HCT116 (cell line): ENCODE data around the gene CD247. TPM values are rescaled to one million over a fixed set of nuclear protein-coding genes. Genes with fewer than 3 reads are reported as not detected.

ENCODE experiments used
- ATAC-seq: fragments of 200-7000 bp; cut with Tn5 transposase; 2 replicates; pipeline ENCODE4 v1.9.1; 2020; ENCODE audit warnings: mild to moderate bottlenecking, moderate library complexity
- BruUV-seq: library from RNA; stranded (reverse); fragments of 400-500 nt; replicated peaks from 2 replicates; lab custom pipeline; 2021; lab: Mats Ljungman, UMichigan
- CTCF ChIA-PET: fragments of 300-600 bp; sonication (Branson Sonifier 250); formaldehyde crosslinking; loops from one replicate; lab custom pipeline; 2021; ENCODE audit warnings: antibody characterized with exemption; lab: Charles Lee
- POLR2A ChIA-PET: fragments of 300-600, 350-600 bp; sonication (Branson Sonifier 250); formaldehyde crosslinking; loops from one replicate; lab custom pipeline; 2021; ENCODE audit warnings: antibody characterized with exemption; lab: Charles Lee
- RAD21 ChIA-PET, 2 experiments: fragments of 300-600 bp; sonication (Branson Sonifier 250); formaldehyde crosslinking; loops; one replicate each; lab custom pipeline; 2023; ENCODE audit warnings: low total read pairs in 2 of 2; ENCODE audit not compliant: uncharacterized antibody in 2 of 2, unreplicated experiment in 2 of 2, low non-redundant PET in 1 of 2; lab: Charles Lee
- DNase-seq: peaks from one replicate; pipeline ENCODE4 v3.0.0-alpha.2; 2010; ENCODE audit warnings: low read depth, low spot score
- H2AFZ ChIP-seq: fragments of 200-600 bp; shearing (Covaris generic), sonication (generic); 2 replicates; pipeline ENCODE4 v1.6.1; 2017; ENCODE audit warnings: low read depth, mixed run types, mixed read lengths, antibody characterized with exemption, low read length; ENCODE audit not compliant: poor library complexity, severe bottlenecking
- H3K27ac ChIP-seq: 2 replicates; pipeline ENCODE4 v1.5.1; 2012; ENCODE audit warnings: low read depth, low read length
- H3K27me3 ChIP-seq: fragments of 200-600 bp; sonication (generic); 2 replicates; pipeline ENCODE4 v1.6.1; 2016; ENCODE audit warnings: mixed run types, low read length, mixed read lengths; ENCODE audit not compliant: insufficient read depth
- H3K36me3 ChIP-seq, 2 experiments: fragments of 200-500 bp in 1 of 2; fragments of 200-600 bp in 1 of 2; sonication (Bioruptor generic) in 1 of 2; sonication (generic) in 1 of 2; 2 replicates each; pipeline versions ENCODE4 v1.5.1 to v1.6.1; 2014 to 2016; ENCODE audit warnings: low read length in 2 of 2, inconsistent platforms in 1 of 2, mixed read lengths in 1 of 2, mixed run types in 1 of 2; ENCODE audit not compliant: insufficient read depth in 2 of 2, control insufficient read depth in 1 of 2
- H3K4me1 ChIP-seq, 2 experiments: fragments of 200-600 bp in 1 of 2; sonication (generic) in 1 of 2; 2 replicates each; pipeline versions ENCODE4 v1.5.1 to v1.6.1; 2012 to 2017; ENCODE audit warnings: low read length in 2 of 2, inconsistent platforms in 1 of 2, mild to moderate bottlenecking in 1 of 2, mixed read lengths in 1 of 2, mixed run types in 1 of 2, moderate library complexity in 1 of 2; ENCODE audit not compliant: insufficient read depth in 2 of 2, control insufficient read depth in 1 of 2
- H3K4me2 ChIP-seq: fragments of 200-600 bp; sonication (generic); 2 replicates; pipeline ENCODE4 v1.6.1; 2017; ENCODE audit warnings: mixed run types, low read length, mixed read lengths
- H3K4me3 ChIP-seq, 2 experiments: fragments of 200-600 bp in 1 of 2; sonication (generic) in 1 of 2; replicated peaks in 1 of 2; 2 replicates each; pipeline ENCODE4 v1.5.1; 2011 to 2016; ENCODE audit warnings: low read length in 2 of 2, control low read depth in 1 of 2, low read depth in 1 of 2, mild to moderate bottlenecking in 1 of 2, mixed read lengths in 1 of 2, mixed run types in 1 of 2
- H3K79me2 ChIP-seq: fragments of 200-600 bp; sonication (generic); 2 replicates; pipeline ENCODE4 v1.6.1; 2017; ENCODE audit warnings: mild to moderate bottlenecking, mixed run types, low read length, moderate library complexity, mixed read lengths; ENCODE audit not compliant: insufficient read depth
- H3K9ac ChIP-seq: fragments of 200-600 bp; sonication (generic); 2 replicates; pipeline ENCODE4 v1.6.1; 2016; ENCODE audit warnings: low read length, mixed read lengths
- H3K9me2 ChIP-seq: fragments of 200-600 bp; sonication (generic), shearing (Covaris generic); 2 replicates; pipeline ENCODE4 v1.6.1; 2017; ENCODE audit warnings: mixed run types, mild to moderate bottlenecking, moderate library complexity; ENCODE audit not compliant: insufficient read depth
- H3K9me3 ChIP-seq, 2 experiments: fragments of 200-500 bp in 1 of 2; fragments of 200-600 bp in 1 of 2; sonication (Bioruptor generic) in 1 of 2; sonication (generic) in 1 of 2; 2 replicates each; pipeline ENCODE4 v1.6.1; 2014 to 2017; ENCODE audit warnings: low read length in 2 of 2, mixed read lengths in 2 of 2, inconsistent platforms in 1 of 2, low read depth in 1 of 2, mild to moderate bottlenecking in 1 of 2, mixed run types in 1 of 2, moderate library complexity in 1 of 2; ENCODE audit not compliant: control insufficient read depth in 1 of 2, insufficient read depth in 1 of 2
- H4K20me1 ChIP-seq: fragments of 200-600 bp; sonication (generic), shearing (Covaris generic); 2 replicates; pipeline ENCODE4 v1.6.1; 2017; ENCODE audit warnings: mixed run types, mild to moderate bottlenecking, moderate library complexity; ENCODE audit not compliant: insufficient read depth
- CBX3 ChIP-seq: IDR thresholded peaks from 2 replicates; pipeline ENCODE4 v1.6.1; 2012; ENCODE audit warnings: low read depth
- CEBPB ChIP-seq: IDR thresholded peaks from 2 replicates; pipeline ENCODE4 v1.6.1; 2012; ENCODE audit warnings: low read depth
- ELF1 ChIP-seq: IDR thresholded peaks from 2 replicates; pipeline ENCODE4 v1.6.1; 2012; ENCODE audit warnings: low read depth, borderline replicate concordance
- EZH2 ChIP-seq: fragments of 200-600 bp; sonication (generic); IDR thresholded peaks from 2 replicates; pipeline ENCODE4 v1.6.1; 2017; ENCODE audit warnings: antibody characterized with exemption, mixed run types
- EZH2phosphoT487 ChIP-seq: fragments of 200-600 bp; IDR thresholded peaks from 2 replicates; pipeline ENCODE4 v1.6.1; 2018; ENCODE audit warnings: antibody characterized with exemption, borderline replicate concordance
- FOSL1 ChIP-seq: IDR thresholded peaks from 2 replicates; pipeline ENCODE4 v1.6.1; 2012; ENCODE audit warnings: low read depth
- JUND ChIP-seq: IDR thresholded peaks from 2 replicates; pipeline ENCODE4 v1.6.1; 2012
- POLR2A ChIP-seq: IDR thresholded peaks from 2 replicates; pipeline ENCODE4 v1.7.0; 2011; ENCODE audit warnings: borderline replicate concordance; ENCODE audit not compliant: insufficient read depth, insufficient read length; ENCODE audit errors: extremely low read depth
- POLR2AphosphoS5 ChIP-seq: IDR thresholded peaks from 2 replicates; pipeline ENCODE4 v1.6.1; 2011; ENCODE audit warnings: mild to moderate bottlenecking, low read depth, low read length, moderate library complexity
- RAD21 ChIP-seq: IDR thresholded peaks from 2 replicates; pipeline ENCODE4 v1.6.1; 2012; ENCODE audit warnings: low read depth, mild to moderate bottlenecking
- SIN3A ChIP-seq: IDR thresholded peaks from 2 replicates; pipeline ENCODE4 v1.6.1; 2012; ENCODE audit warnings: low read depth
- SP1 ChIP-seq: IDR thresholded peaks from 2 replicates; pipeline ENCODE4 v1.6.1; 2012; ENCODE audit warnings: low read depth
- SRF ChIP-seq: IDR thresholded peaks from 2 replicates; pipeline ENCODE4 v1.6.1; 2012; ENCODE audit warnings: low read depth
- TCF7L2 ChIP-seq: IDR thresholded peaks from 2 replicates; pipeline ENCODE4 v1.7.0; 2011; ENCODE audit warnings: borderline replicate concordance, inconsistent platforms; ENCODE audit not compliant: insufficient read depth, insufficient read length; ENCODE audit errors: extremely low read depth
- ZFX ChIP-seq: fragments of 450-650 bp; IDR thresholded peaks from 2 replicates; pipeline ENCODE4 v1.6.1; 2017
- ZNF274 ChIP-seq: fragments of 200-500 bp; sonication (Bioruptor generic); IDR thresholded peaks from 2 replicates; pipeline ENCODE4 v1.6.1; 2014; ENCODE audit warnings: mild to moderate bottlenecking, low read depth, low read length, inconsistent platforms
- intact Hi-C: fragments of 100-400 bp; cut with micrococcal nuclease; formaldehyde crosslinking; loops from 2 replicates; pipeline ENCODE4 v1.10.0; 2022
- total RNA-seq: library from RNA; stranded (reverse); gene quantifications from one replicate; pipeline ENCODE4 v1.2.1, GENCODE V29; 2021; ENCODE audit not compliant: unreplicated experiment
- TF ChIP-seq, protein P1 (sequence below): IDR thresholded peaks from 2 replicates; pipeline ENCODE4 v1.6.1; 2012
- TF ChIP-seq, protein P2 (sequence below): IDR thresholded peaks from 2 replicates; pipeline ENCODE4 v1.6.1; 2012; ENCODE audit warnings: low read depth
- TF ChIP-seq, protein P3 (sequence below): IDR thresholded peaks from 2 replicates; pipeline ENCODE4 v1.6.1; 2011; ENCODE audit warnings: mild to moderate bottlenecking, low read length, moderate library complexity; ENCODE audit not compliant: insufficient replicate concordance; ENCODE audit errors: extremely low read depth

CD247 gene
- total RNA-seq, 1 experiment from 2014 or later = 0.57 TPM

DNA sequence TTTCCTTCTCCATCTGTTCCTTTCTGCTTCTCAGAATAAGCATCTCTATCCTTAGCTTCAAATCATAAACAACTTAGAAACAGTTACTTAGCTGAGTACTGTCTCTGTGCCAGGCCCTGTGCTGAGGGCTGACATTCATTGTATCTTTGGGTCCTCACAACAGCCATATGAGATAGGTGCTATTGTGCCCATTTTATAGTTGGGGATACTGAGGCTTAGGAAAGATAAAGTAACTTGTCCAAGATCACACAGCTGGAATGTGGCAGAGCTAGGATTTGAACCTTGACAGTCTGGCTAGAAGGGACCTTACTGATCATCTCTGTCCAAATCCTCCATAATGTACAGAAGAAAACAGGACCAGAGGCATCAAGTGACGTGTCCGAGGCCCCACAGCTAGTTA, 25.0 kb downstream of the CD247 start:
- Histone ChIP-seq H3K79me2 (no peaks in the 10 kb centered on the region), H3K27ac (no peak overlapping the region), H3K9me3 (no peaks in the 10 kb centered on the region), H2AFZ (no peak overlapping the region), H3K4me3 (no peak overlapping the region), H3K36me3 (no peaks in the 10 kb centered on the region), H3K9ac (no peak overlapping the region), H3K4me1 (no peaks in the 10 kb centered on the region), H3K27me3 (peaks cover 23% of the 10 kb centered on the region), H4K20me1 (no peaks in the 10 kb centered on the region), H3K4me2 (no peak overlapping the region), H3K9me2 (no peaks in the 10 kb centered on the region)
- ChIA-PET RAD21 (no interaction called here), POLR2A (no interaction called here), CTCF (no interaction called here)
- DNase-seq (no peak), ATAC-seq (no peak)
- BruUV-seq = no TSS peak
- intact Hi-C loops = no loop called here
- TF ChIP-seq POLR2AphosphoS5 = no peak
- no peak for TF ChIP-seq SP1
- TF ChIP-seq, protein P1, sequence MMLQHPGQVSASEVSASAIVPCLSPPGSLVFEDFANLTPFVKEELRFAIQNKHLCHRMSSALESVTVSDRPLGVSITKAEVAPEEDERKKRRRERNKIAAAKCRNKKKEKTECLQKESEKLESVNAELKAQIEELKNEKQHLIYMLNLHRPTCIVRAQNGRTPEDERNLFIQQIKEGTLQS = no peak
- no peak for TF ChIP-seq POLR2A
- no peak for TF ChIP-seq RAD21
- TF ChIP-seq ZFX = no peak
- no peak for TF ChIP-seq CEBPB
- TF ChIP-seq EZH2 = no peak
- no peak for TF ChIP-seq CBX3
- TF ChIP-seq TCF7L2 = no peak
- no peak for TF ChIP-seq ELF1
- no peak for TF ChIP-seq FOSL1

DNA sequence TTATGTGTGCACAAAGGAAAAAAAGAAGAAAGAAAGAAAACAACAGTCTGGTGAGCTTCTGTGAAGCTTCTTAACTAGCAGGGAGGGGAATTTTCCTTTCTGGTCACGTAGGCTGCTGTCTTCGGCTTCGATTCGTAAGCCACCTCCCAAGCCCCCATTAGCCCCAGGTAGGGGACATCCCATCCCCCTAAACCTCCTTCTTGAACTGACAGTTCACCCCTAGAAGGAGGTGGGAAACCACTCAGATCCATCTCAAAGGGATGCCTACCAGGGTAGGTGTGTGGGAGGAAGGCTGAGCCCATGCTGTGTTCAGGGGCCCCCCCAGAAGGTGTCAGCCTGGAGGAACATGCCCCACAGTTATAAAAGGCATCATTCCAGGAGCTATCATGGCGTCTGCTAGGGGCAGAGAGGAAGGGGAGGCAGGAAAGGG, 25.8 kb downstream of the CD247 start:
- Histone ChIP-seq H4K20me1 (no peaks in the 10 kb centered on the region), H3K9me3 (no peaks in the 10 kb centered on the region), H3K9ac (no peak overlapping the region), H2AFZ (no peak overlapping the region), H3K4me3 (no peak overlapping the region), H3K79me2 (no peaks in the 10 kb centered on the region), H3K4me1 (no peaks in the 10 kb centered on the region), H3K36me3 (no peaks in the 10 kb centered on the region), H3K9me2 (no peaks in the 10 kb centered on the region), H3K27me3 (peaks cover 21% of the 10 kb centered on the region), H3K4me2 (no peak overlapping the region), H3K27ac (no peak overlapping the region)
- RAD21 ChIA-PET = no interaction called here
- POLR2A ChIA-PET = no interaction called here
- CTCF ChIA-PET = no interaction called here
- ATAC-seq (no peak), DNase-seq (no peak)
- no TSS peak for BruUV-seq
- intact Hi-C loops = no loop called here
- TF ChIP-seq TCF7L2 (no peak), SRF (no peak), EZH2phosphoT487 (no peak), FOSL1 (no peak), ZNF274 (no peak), EZH2 (no peak), SIN3A (no peak), JUND (no peak)
- TF ChIP-seq, protein P2, sequence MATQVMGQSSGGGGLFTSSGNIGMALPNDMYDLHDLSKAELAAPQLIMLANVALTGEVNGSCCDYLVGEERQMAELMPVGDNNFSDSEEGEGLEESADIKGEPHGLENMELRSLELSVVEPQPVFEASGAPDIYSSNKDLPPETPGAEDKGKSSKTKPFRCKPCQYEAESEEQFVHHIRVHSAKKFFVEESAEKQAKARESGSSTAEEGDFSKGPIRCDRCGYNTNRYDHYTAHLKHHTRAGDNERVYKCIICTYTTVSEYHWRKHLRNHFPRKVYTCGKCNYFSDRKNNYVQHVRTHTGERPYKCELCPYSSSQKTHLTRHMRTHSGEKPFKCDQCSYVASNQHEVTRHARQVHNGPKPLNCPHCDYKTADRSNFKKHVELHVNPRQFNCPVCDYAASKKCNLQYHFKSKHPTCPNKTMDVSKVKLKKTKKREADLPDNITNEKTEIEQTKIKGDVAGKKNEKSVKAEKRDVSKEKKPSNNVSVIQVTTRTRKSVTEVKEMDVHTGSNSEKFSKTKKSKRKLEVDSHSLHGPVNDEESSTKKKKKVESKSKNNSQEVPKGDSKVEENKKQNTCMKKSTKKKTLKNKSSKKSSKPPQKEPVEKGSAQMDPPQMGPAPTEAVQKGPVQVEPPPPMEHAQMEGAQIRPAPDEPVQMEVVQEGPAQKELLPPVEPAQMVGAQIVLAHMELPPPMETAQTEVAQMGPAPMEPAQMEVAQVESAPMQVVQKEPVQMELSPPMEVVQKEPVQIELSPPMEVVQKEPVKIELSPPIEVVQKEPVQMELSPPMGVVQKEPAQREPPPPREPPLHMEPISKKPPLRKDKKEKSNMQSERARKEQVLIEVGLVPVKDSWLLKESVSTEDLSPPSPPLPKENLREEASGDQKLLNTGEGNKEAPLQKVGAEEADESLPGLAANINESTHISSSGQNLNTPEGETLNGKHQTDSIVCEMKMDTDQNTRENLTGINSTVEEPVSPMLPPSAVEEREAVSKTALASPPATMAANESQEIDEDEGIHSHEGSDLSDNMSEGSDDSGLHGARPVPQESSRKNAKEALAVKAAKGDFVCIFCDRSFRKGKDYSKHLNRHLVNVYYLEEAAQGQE = no peak
- TF ChIP-seq, protein P3, sequence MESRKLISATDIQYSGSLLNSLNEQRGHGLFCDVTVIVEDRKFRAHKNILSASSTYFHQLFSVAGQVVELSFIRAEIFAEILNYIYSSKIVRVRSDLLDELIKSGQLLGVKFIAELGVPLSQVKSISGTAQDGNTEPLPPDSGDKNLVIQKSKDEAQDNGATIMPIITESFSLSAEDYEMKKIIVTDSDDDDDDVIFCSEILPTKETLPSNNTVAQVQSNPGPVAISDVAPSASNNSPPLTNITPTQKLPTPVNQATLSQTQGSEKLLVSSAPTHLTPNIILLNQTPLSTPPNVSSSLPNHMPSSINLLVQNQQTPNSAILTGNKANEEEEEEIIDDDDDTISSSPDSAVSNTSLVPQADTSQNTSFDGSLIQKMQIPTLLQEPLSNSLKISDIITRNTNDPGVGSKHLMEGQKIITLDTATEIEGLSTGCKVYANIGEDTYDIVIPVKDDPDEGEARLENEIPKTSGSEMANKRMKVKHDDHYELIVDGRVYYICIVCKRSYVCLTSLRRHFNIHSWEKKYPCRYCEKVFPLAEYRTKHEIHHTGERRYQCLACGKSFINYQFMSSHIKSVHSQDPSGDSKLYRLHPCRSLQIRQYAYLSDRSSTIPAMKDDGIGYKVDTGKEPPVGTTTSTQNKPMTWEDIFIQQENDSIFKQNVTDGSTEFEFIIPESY = no peak
